Endodermal cell (in vitro differentiated cells): ENCODE measurements around the gene NOS1AP. TPM values are rescaled to one million over a fixed set of nuclear protein-coding genes. Genes with fewer than 3 reads are reported as not detected.

Experiments used
- DNase-seq: peaks from one replicate; pipeline ENCODE4 v3.0.0-alpha.2; 2017
- H3K27ac ChIP-seq: 2 replicates; pipeline ENCODE4 v1.5.1; 2013; ENCODE audit warnings: mild to moderate bottlenecking, low read depth, low read length, moderate library complexity
- H3K27me3 ChIP-seq: 2 replicates; pipeline ENCODE4 v1.6.1; 2013; ENCODE audit warnings: mild to moderate bottlenecking, low read length, moderate library complexity; ENCODE audit not compliant: insufficient read depth, control insufficient read depth, poor library complexity, severe bottlenecking
- H3K36me3 ChIP-seq: 2 replicates; pipeline ENCODE4 v1.7.0; 2013; ENCODE audit warnings: mild to moderate bottlenecking, low read length, moderate library complexity; ENCODE audit not compliant: control insufficient read depth, insufficient read depth
- H3K4me1 ChIP-seq: one replicate; pipeline ENCODE4 v1.7.0; 2013; ENCODE audit warnings: low read length; ENCODE audit not compliant: control insufficient read depth, insufficient read depth
- H3K4me3 ChIP-seq: 2 replicates; pipeline ENCODE4 v1.5.1; 2013; ENCODE audit warnings: mild to moderate bottlenecking, low read length, moderate library complexity
- H3K9ac ChIP-seq: 2 replicates; pipeline ENCODE4 v1.6.1; 2013; ENCODE audit warnings: mild to moderate bottlenecking, low read length, moderate library complexity; ENCODE audit not compliant: poor library complexity, severe bottlenecking; ENCODE audit errors: extremely low read depth
- H3K9me3 ChIP-seq: 2 replicates; pipeline ENCODE4 v1.6.1; 2013; ENCODE audit warnings: mild to moderate bottlenecking, low read length, moderate library complexity; ENCODE audit not compliant: control insufficient read depth
- H3K27ac Mint-ChIP-seq: 2 replicates; pipeline ENCODE4 v1.8.0; 2020; ENCODE audit warnings: mixed read lengths
- H3K27me3 Mint-ChIP-seq: 2 replicates; pipeline ENCODE4 v1.8.0; 2021; ENCODE audit warnings: mild to moderate bottlenecking, mixed read lengths; ENCODE audit not compliant: insufficient read depth
- H3K36me3 Mint-ChIP-seq: 2 replicates; pipeline ENCODE4 v1.8.0; 2020; ENCODE audit warnings: low read depth, mixed read lengths
- H3K4me1 Mint-ChIP-seq: 2 replicates; pipeline ENCODE4 v1.8.0; 2020; ENCODE audit warnings: mixed read lengths
- H3K4me3 Mint-ChIP-seq: 2 replicates; pipeline ENCODE4 v1.8.0; 2020; ENCODE audit warnings: mild to moderate bottlenecking, moderate library complexity, mixed read lengths
- H3K9me3 Mint-ChIP-seq: 2 replicates; pipeline ENCODE4 v1.8.0; 2020; ENCODE audit warnings: mild to moderate bottlenecking, mixed read lengths
- CTCF ChIP-seq: fragments of 200-600 bp; sonication (generic); conservative IDR thresholded peaks from 2 replicates; pipeline ENCODE4 v1.5.0; 2021; ENCODE audit warnings: antibody characterized with exemption, mild to moderate bottlenecking
- WGBS, 2 experiments: methylation state at CpG; one replicate each; pipeline versions ENCODE4 v1.1.5 to v1.1.7; 2013; ENCODE audit warnings: missing lambda C conversion rate in 2 of 2, mixed read lengths in 1 of 2; ENCODE audit not compliant: insufficient coverage in 1 of 2, insufficient read length in 1 of 2; 5-methylcytosine and 5-hydroxymethylcytosine counted together
- total RNA-seq, 2 donors: library from RNA; stranded (reverse); fragmentation: NEBNext Ultra II Directional in 1 of 2; extraction: Animal tissue kit (Norgen Biotek cat#: 25700) in 1 of 2; gene quantifications; 2 replicates in 1 of 2; 3 replicates in 1 of 2; pipeline ENCODE4 v1.2.1, GENCODE V29; 2021

NOS1AP gene
- total RNA-seq, 2 donors from 2014 or later, result 4.8 to 5.9 TPM

- WGBS, 2 experiments, result 91% methylated on average over 1 of the region's 1 CpG; no CpG with 5 or more reads in 1 of the 2 experiments
- H3K4me1 ChIP-seq, result peaks cover 7% of the 10 kb centered on the region
- no peak for TF ChIP-seq CTCF
- no peaks in the 10 kb centered on the region for H3K36me3 Mint-ChIP-seq
- H3K36me3 ChIP-seq, result no peaks in the 10 kb centered on the region
- DNase-seq, result no peak
- H3K27me3 Mint-ChIP-seq, result peaks cover 24% of the 10 kb centered on the region
- peaks cover 19% of the 10 kb centered on the region for H3K27me3 ChIP-seq
- no peaks in the 10 kb centered on the region for H3K9me3 ChIP-seq
- H3K4me3 ChIP-seq, result no peak overlapping the region
- H3K27ac ChIP-seq, result no peak overlapping the region
- no peak overlapping the region for H3K9ac ChIP-seq
- H3K4me3 Mint-ChIP-seq, result no peak overlapping the region
- peaks cover 13% of the 10 kb centered on the region for H3K4me1 Mint-ChIP-seq
- no peaks in the 10 kb centered on the region for H3K9me3 Mint-ChIP-seq
- H3K27ac Mint-ChIP-seq, result no peak overlapping the region
Measured at GRCh38 chr1:162370161-162370560, 300.7 kb downstream of the NOS1AP start.

GRCh38 chr1:162370721-162371120 is 301.2 kb downstream of the NOS1AP start:
- no peak overlapping the region for H3K4me3 ChIP-seq
- Mint-ChIP-seq H3K4me3 (no peak overlapping the region), H3K27me3 (peaks cover 28% of the 10 kb centered on the region), H3K36me3 (no peaks in the 10 kb centered on the region), H3K27ac (no peak overlapping the region), H3K4me1 (peaks cover 13% of the 10 kb centered on the region), H3K9me3 (no peaks in the 10 kb centered on the region)
- H3K36me3 ChIP-seq, result no peaks in the 10 kb centered on the region
- H3K27me3 ChIP-seq, result peaks cover 19% of the 10 kb centered on the region
- no peaks in the 10 kb centered on the region for H3K9me3 ChIP-seq
- no peak overlapping the region for H3K9ac ChIP-seq
- H3K27ac ChIP-seq, result no peak overlapping the region
- 99 to 100% methylated on average over 1 to 3 of the region's 3 CpGs for WGBS, 2 experiments
- peaks cover 7% of the 10 kb centered on the region for H3K4me1 ChIP-seq
- DNase-seq, result peak; percentile 10
- TF ChIP-seq CTCF, result no peak

- Histone ChIP-seq H3K27me3 (peaks cover 19% of the 10 kb centered on the region), H3K36me3 (no peaks in the 10 kb centered on the region), H3K4me3 (no peak overlapping the region), H3K27ac (no peak overlapping the region), H3K9ac (no peak overlapping the region), H3K4me1 (peaks cover 10% of the 10 kb centered on the region), H3K9me3 (no peaks in the 10 kb centered on the region)
- no peak for DNase-seq
- WGBS, 2 experiments, result 91 to 97% methylated on average over 5 to 6 of the region's 6 CpGs
- H3K4me3 Mint-ChIP-seq, result no peak overlapping the region
- no peak overlapping the region for H3K27ac Mint-ChIP-seq
- no peak for TF ChIP-seq CTCF
- peaks cover 28% of the 10 kb centered on the region for H3K27me3 Mint-ChIP-seq
- no peaks in the 10 kb centered on the region for H3K9me3 Mint-ChIP-seq
- H3K4me1 Mint-ChIP-seq, result peaks cover 19% of the 10 kb centered on the region
- no peaks in the 10 kb centered on the region for H3K36me3 Mint-ChIP-seq
Measured at GRCh38 chr1:162371611-162372010, 302.1 kb downstream of the NOS1AP start.
